ENCODE measurements around the gene ADRA2C. TPM values are rescaled to one million over a fixed set of nuclear protein-coding genes. Genes with fewer than 3 reads are reported as not detected.

ADRA2C gene
- total RNA-seq (3.3 TPM), polyA plus RNA-seq (ENCODE audit: insufficient read depth in 1 of 8, insufficient read length in 8 of 8, low replicate concordance in 1 of 8) (1 to 10 TPM; 2.3 to 5.0 (median 2.7) TPM)
- long read RNA-seq, donor 1, partial matches to known transcripts, result 0 of 3 reads
- long read RNA-seq, donor 1, other reads (novel, unspliced or antisense), result 0 of 3 reads
- long read RNA-seq, donor 2, result 0 reads
- long read RNA-seq, donor 3, partial matches to known transcripts, result 0 of 4 reads
- long read RNA-seq, donor 3, other reads (novel, unspliced or antisense), result 0 of 4 reads
- long read RNA-seq, donor 4, partial matches to known transcripts, result 0 of 2 reads
- long read RNA-seq, donor 4, other reads (novel, unspliced or antisense), result 0 of 2 reads
- long read RNA-seq, donor 5, partial matches to known transcripts, result 0 of 2 reads
- long read RNA-seq, donor 5, other reads (novel, unspliced or antisense), result 0 of 2 reads
- long read RNA-seq, donor 6, transcript ADRA2C-201 (1 exons, 2,129 nt), result major isoform, 6 of 6 reads
- long read RNA-seq, donor 6, partial matches to known transcripts, result 0 of 6 reads
- long read RNA-seq, donor 6, other reads (novel, unspliced or antisense), result 0 of 6 reads
- long read RNA-seq, donor 7, partial matches to known transcripts, result 0 of 4 reads
- long read RNA-seq, donor 7, other reads (novel, unspliced or antisense), result 0 of 4 reads
- long read RNA-seq, donor 8, result 0 reads
- long read RNA-seq, donor 9, partial matches to known transcripts, result 0 of 1 reads
- long read RNA-seq, donor 9, other reads (novel, unspliced or antisense), result 0 of 1 reads
- long read RNA-seq, donor 10, transcript ADRA2C-201 (1 exons, 2,129 nt), result major isoform, 7 of 7 reads
- long read RNA-seq, donor 10, partial matches to known transcripts, result 0 of 7 reads
- long read RNA-seq, donor 10, other reads (novel, unspliced or antisense), result 0 of 7 reads
- long read RNA-seq, donor 11, partial matches to known transcripts, result 0 of 2 reads
- long read RNA-seq, donor 11, other reads (novel, unspliced or antisense), result 0 of 2 reads

DNA sequence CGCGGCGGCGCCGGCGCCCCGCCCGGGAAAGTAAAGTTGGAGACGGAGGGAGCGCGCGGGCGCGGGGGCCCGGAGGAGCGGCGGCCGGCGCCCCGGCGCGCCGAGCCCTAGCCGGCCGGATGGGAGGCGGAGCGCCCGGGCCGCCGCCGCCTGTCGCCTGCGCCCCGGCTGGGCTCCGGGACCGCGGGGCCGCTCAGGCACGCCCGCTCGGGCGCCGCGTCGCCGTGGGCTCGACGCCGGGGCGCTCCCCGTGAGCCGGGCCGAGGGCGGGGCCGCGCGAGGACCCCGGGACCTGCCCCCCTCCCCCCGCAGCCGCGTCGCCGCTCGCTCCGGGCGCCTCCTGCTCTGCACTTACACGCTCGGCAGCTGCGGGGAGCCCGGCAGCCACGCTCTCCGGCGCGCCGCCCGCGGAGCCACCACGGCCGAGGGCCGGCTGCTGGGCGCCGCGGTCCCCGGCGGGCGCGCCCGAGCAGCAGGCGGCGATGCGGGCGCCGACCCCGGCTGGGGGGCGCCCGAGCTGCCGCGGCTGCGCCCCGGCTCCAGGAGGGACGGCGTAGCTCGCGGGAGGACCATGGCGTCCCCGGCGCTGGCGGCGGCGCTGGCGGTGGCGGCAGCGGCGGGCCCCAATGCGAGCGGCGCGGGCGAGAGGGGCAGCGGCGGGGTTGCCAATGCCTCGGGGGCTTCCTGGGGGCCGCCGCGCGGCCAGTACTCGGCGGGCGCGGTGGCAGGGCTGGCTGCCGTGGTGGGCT lies at the start of gene ADRA2C:
Gene ADRA2C, plus strand, starts transcription at position 350 of the 749 bp plus-strand sequence. Its CDS starts 222 bp downstream, at position 572.
- under 1% methylated on average over 131 of the region's 131 CpGs for WGBS (ENCODE audit: insufficient coverage)
- Histone ChIP-seq H3K27me3 (ENCODE audit: control insufficient read depth, insufficient read depth, low read length) (peaks cover 69% of the 10 kb centered on the region), H3K9me3 (replicated peaks; ENCODE audit: control insufficient read depth, low read depth, low read length) (no peaks in the 10 kb centered on the region), H3K4me1 (ENCODE audit: control insufficient read depth, insufficient read depth, low read length) (peaks cover 16% of the 10 kb centered on the region), H3K36me3 (ENCODE audit: control insufficient read depth, insufficient read depth, low read length) (no peaks in the 10 kb centered on the region), H3K27ac (ENCODE audit: low read length) (no peak within 1 kb of the TSS), H3K4me3 (ENCODE audit: low read length) (peak within 1 kb of the TSS; percentile 21)
- DNase-seq, result peak; percentile 59

- DNase-seq, result no peak
- WGBS (ENCODE audit: insufficient coverage), result 73% methylated on average over 6 of the region's 10 CpGs
- peaks cover 10% of the 10 kb centered on the region for H3K9me3 ChIP-seq (replicated peaks; ENCODE audit: control insufficient read depth, low read depth, low read length)
- peaks cover 8% of the 10 kb centered on the region for H3K4me1 ChIP-seq (ENCODE audit: control insufficient read depth, insufficient read depth, low read length)
- no peaks in the 10 kb centered on the region for H3K36me3 ChIP-seq (ENCODE audit: control insufficient read depth, insufficient read depth, low read length)
- peaks cover 14% of the 10 kb centered on the region for H3K27me3 ChIP-seq (ENCODE audit: control insufficient read depth, insufficient read depth, low read length)
- no peak overlapping the region for H3K4me3 ChIP-seq (ENCODE audit: low read length)
- H3K27ac ChIP-seq (ENCODE audit: low read length), result no peak overlapping the region
Measured at GRCh38 chr4:3716631-3717235, 49.5 kb upstream of the ADRA2C start.

DNA sequence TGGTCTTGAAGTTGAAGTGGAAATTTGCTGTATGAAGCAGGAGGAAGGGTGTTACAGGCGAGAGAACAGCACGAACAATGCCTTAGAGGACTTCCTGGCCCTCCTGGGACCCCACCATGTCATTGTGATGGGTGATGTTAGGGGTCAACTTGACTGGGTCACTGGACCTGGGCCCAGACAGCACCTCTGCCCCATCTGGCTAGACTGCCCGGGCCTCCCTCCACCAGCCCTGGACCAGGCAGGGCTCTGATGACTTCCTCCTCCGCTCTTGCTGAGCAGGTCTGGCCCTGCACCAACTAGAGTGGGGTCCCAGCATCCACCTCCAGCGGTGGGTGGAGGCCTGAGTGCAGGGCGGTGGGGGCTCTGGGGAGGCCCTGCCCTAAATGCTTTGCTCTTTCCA lies 48.9 kb upstream of the ADRA2C start:
- 79% methylated on average over 2 of the region's 6 CpGs for WGBS (ENCODE audit: insufficient coverage)
- Histone ChIP-seq H3K9me3 (replicated peaks; ENCODE audit: control insufficient read depth, low read depth, low read length) (peaks cover 10% of the 10 kb centered on the region), H3K36me3 (ENCODE audit: control insufficient read depth, insufficient read depth, low read length) (no peaks in the 10 kb centered on the region), H3K27ac (ENCODE audit: low read length) (no peak overlapping the region), H3K4me3 (ENCODE audit: low read length) (no peak overlapping the region), H3K27me3 (ENCODE audit: control insufficient read depth, insufficient read depth, low read length) (peaks cover 14% of the 10 kb centered on the region), H3K4me1 (ENCODE audit: control insufficient read depth, insufficient read depth, low read length) (peaks cover 8% of the 10 kb centered on the region)
- DNase-seq, result no peak

- WGBS (ENCODE audit: insufficient coverage), result no CpG with 5 or more reads among the region's 2 CpGs
- Histone ChIP-seq H3K27me3 (ENCODE audit: control insufficient read depth, insufficient read depth, low read length) (peaks cover 24% of the 10 kb centered on the region), H3K9me3 (replicated peaks; ENCODE audit: control insufficient read depth, low read depth, low read length) (peaks cover 12% of the 10 kb centered on the region), H3K4me3 (ENCODE audit: low read length) (no peak overlapping the region), H3K27ac (ENCODE audit: low read length) (no peak overlapping the region), H3K4me1 (ENCODE audit: control insufficient read depth, insufficient read depth, low read length) (peaks cover 8% of the 10 kb centered on the region), H3K36me3 (ENCODE audit: control insufficient read depth, insufficient read depth, low read length) (no peaks in the 10 kb centered on the region)
- DNase-seq, result no peak
Measured at GRCh38 chr4:3718462-3718861, 47.7 kb upstream of the ADRA2C start.

- peaks cover 30% of the 10 kb centered on the region for H3K27me3 ChIP-seq (ENCODE audit: control insufficient read depth, insufficient read depth, low read length)
- no peak for DNase-seq
- WGBS (ENCODE audit: insufficient coverage), result 92% methylated on average over 2 of the region's 7 CpGs
Measured at GRCh38 chr4:3719191-3719590, 47.0 kb upstream of the ADRA2C start.

GRCh38 chr4:3719836-3720235 lies 46.3 kb upstream of the ADRA2C start:
- Histone ChIP-seq H3K36me3 (ENCODE audit: control insufficient read depth, insufficient read depth, low read length) (no peaks in the 10 kb centered on the region), H3K9me3 (replicated peaks; ENCODE audit: control insufficient read depth, low read depth, low read length) (peaks cover 12% of the 10 kb centered on the region), H3K27me3 (ENCODE audit: control insufficient read depth, insufficient read depth, low read length) (peaks cover 36% of the 10 kb centered on the region), H3K4me3 (ENCODE audit: low read length) (no peak overlapping the region), H3K4me1 (ENCODE audit: control insufficient read depth, insufficient read depth, low read length) (peaks cover 11% of the 10 kb centered on the region), H3K27ac (ENCODE audit: low read length) (no peak overlapping the region)
- DNase-seq, result no peak
- 75% methylated on average over 11 of the region's 11 CpGs for WGBS (ENCODE audit: insufficient coverage)

More at GRCh38 chr4:3719191-3719590, 47.0 kb upstream of the ADRA2C start:
- Histone ChIP-seq H3K27ac (ENCODE audit: low read length) (no peak overlapping the region), H3K4me3 (ENCODE audit: low read length) (no peak overlapping the region), H3K36me3 (ENCODE audit: control insufficient read depth, insufficient read depth, low read length) (no peaks in the 10 kb centered on the region), H3K4me1 (ENCODE audit: control insufficient read depth, insufficient read depth, low read length) (peaks cover 11% of the 10 kb centered on the region), H3K9me3 (replicated peaks; ENCODE audit: control insufficient read depth, low read depth, low read length) (peaks cover 12% of the 10 kb centered on the region)

GRCh38 chr4:3720466-3720865 lies 45.7 kb upstream of the ADRA2C start:
- no peak overlapping the region for H3K27ac ChIP-seq (ENCODE audit: low read length)
- H3K4me3 ChIP-seq (ENCODE audit: low read length), result no peak overlapping the region
- WGBS (ENCODE audit: insufficient coverage), result 33% methylated on average over 2 of the region's 4 CpGs
- DNase-seq, result no peak
- H3K36me3 ChIP-seq (ENCODE audit: control insufficient read depth, insufficient read depth, low read length), result no peaks in the 10 kb centered on the region
- H3K9me3 ChIP-seq (replicated peaks; ENCODE audit: control insufficient read depth, low read depth, low read length), result peaks cover 12% of the 10 kb centered on the region
- H3K27me3 ChIP-seq (ENCODE audit: control insufficient read depth, insufficient read depth, low read length), result peaks cover 41% of the 10 kb centered on the region
- H3K4me1 ChIP-seq (ENCODE audit: control insufficient read depth, insufficient read depth, low read length), result peaks cover 6% of the 10 kb centered on the region

GRCh38 chr4:3721186-3721585 lies 45.0 kb upstream of the ADRA2C start:
- DNase-seq, result no peak
- 33% methylated on average over 8 of the region's 8 CpGs for WGBS (ENCODE audit: insufficient coverage)
- Histone ChIP-seq H3K9me3 (replicated peaks; ENCODE audit: control insufficient read depth, low read depth, low read length) (peaks cover 12% of the 10 kb centered on the region), H3K4me3 (ENCODE audit: low read length) (no peak overlapping the region), H3K27me3 (ENCODE audit: control insufficient read depth, insufficient read depth, low read length) (peaks cover 40% of the 10 kb centered on the region), H3K4me1 (ENCODE audit: control insufficient read depth, insufficient read depth, low read length) (peaks cover 3% of the 10 kb centered on the region), H3K36me3 (ENCODE audit: control insufficient read depth, insufficient read depth, low read length) (no peaks in the 10 kb centered on the region), H3K27ac (ENCODE audit: low read length) (no peak overlapping the region)

GRCh38 chr4:3721627-3722026 lies 44.6 kb upstream of the ADRA2C start:
- H3K4me3 ChIP-seq (ENCODE audit: low read length), result no peak overlapping the region
- no peaks in the 10 kb centered on the region for H3K36me3 ChIP-seq (ENCODE audit: control insufficient read depth, insufficient read depth, low read length)
- peaks cover 12% of the 10 kb centered on the region for H3K9me3 ChIP-seq (replicated peaks; ENCODE audit: control insufficient read depth, low read depth, low read length)
- peaks cover 42% of the 10 kb centered on the region for H3K27me3 ChIP-seq (ENCODE audit: control insufficient read depth, insufficient read depth, low read length)
- WGBS (ENCODE audit: insufficient coverage), result 57% methylated on average over 6 of the region's 6 CpGs
- H3K4me1 ChIP-seq (ENCODE audit: control insufficient read depth, insufficient read depth, low read length), result peaks cover 5% of the 10 kb centered on the region
- no peak overlapping the region for H3K27ac ChIP-seq (ENCODE audit: low read length)
- DNase-seq, result no peak
